Measurements from ENCODE around the gene MPDU1.

- TF ChIP-seq CTCF (IDR thresholded peaks at IDR 0.05) = no peak
- no peak for TF ChIP-seq POLR2A (IDR thresholded peaks at IDR 0.05)
These were observed 27.0 kb upstream of the MPDU1 start for GRCh38 chr17:7556627-7557026.
